Retina (tissue), 1 donor: Measurements from ENCODE around the gene DAP.

Source experiments
- DNase-seq: peaks from one replicate; pipeline ENCODE4 v3.0.0-alpha.2; 2016

Gene DAP

GRCh38 chr5:10686890-10687289 is 74.1 kb downstream of the DAP start:
- no peak for DNase-seq

GRCh38 chr5:10685115-10685521 is 75.9 kb downstream of the DAP start:
- no peak for DNase-seq

GRCh38 chr5:10684303-10685086 is 76.5 kb downstream of the DAP start:
- DNase-seq = no peak

- DNase-seq = no peak
Observed at GRCh38 chr5:10682801-10683525, 78.1 kb downstream of the DAP start.

GRCh38 chr5:10681731-10682679 is 79.0 kb downstream of the DAP start:
- no peak for DNase-seq

GRCh38 chr5:10680876-10681481 is 80.1 kb downstream of the DAP start:
- no peak for DNase-seq

- no peak for DNase-seq
Observed at GRCh38 chr5:10679336-10679988, 81.6 kb downstream of the DAP start.

GRCh38 chr5:10678244-10678643 is 82.8 kb downstream of the DAP start:
- DNase-seq = no peak

- DNase-seq = no peak
Observed at GRCh38 chr5:10677533-10677932, 83.5 kb downstream of the DAP start.

GRCh38 chr5:10676946-10677345 is 84.1 kb downstream of the DAP start:
- DNase-seq = no peak

- no peak for DNase-seq
Observed at GRCh38 chr5:10676224-10676623, 84.8 kb downstream of the DAP start.

GRCh38 chr5:10675177-10675700 is 85.8 kb downstream of the DAP start:
- no peak for DNase-seq

GRCh38 chr5:10674582-10674981 is 86.5 kb downstream of the DAP start:
- DNase-seq = no peak

GRCh38 chr5:10674096-10674495 is 86.9 kb downstream of the DAP start:
- no peak for DNase-seq

- DNase-seq = no peak
Observed at GRCh38 chr5:10673407-10673806, 87.6 kb downstream of the DAP start.

GRCh38 chr5:10673017-10673389 is 88.0 kb downstream of the DAP start:
- no peak for DNase-seq

GRCh38 chr5:10672146-10673016 is 88.7 kb downstream of the DAP start:
- no peak for DNase-seq

GRCh38 chr5:10671041-10672008 is 89.7 kb downstream of the DAP start:
- no peak for DNase-seq

GRCh38 chr5:10669983-10670382 is 91.1 kb downstream of the DAP start:
- no peak for DNase-seq

GRCh38 chr5:10668697-10669096 is 92.3 kb downstream of the DAP start:
- no peak for DNase-seq
